ENCODE data around the gene ITGB3.

Gene ITGB3

GRCh38 chr17:47278561-47278960, 24.9 kb downstream of the ITGB3 start:
- no peak for FAIRE-seq

- FAIRE-seq: no peak
Measured at GRCh38 chr17:47279062-47279801, 25.6 kb downstream of the ITGB3 start.

- FAIRE-seq: no peak
Measured at GRCh38 chr17:47280072-47280811, 26.6 kb downstream of the ITGB3 start.

- no peak for FAIRE-seq
Measured at GRCh38 chr17:47281216-47281615, 27.6 kb downstream of the ITGB3 start.

- FAIRE-seq: no peak
Measured at GRCh38 chr17:47285003-47285402, 31.4 kb downstream of the ITGB3 start.

- FAIRE-seq: no peak
Measured at GRCh38 chr17:47286198-47286914, 32.7 kb downstream of the ITGB3 start.

- no peak for FAIRE-seq
Measured at GRCh38 chr17:47287068-47287467, 33.4 kb downstream of the ITGB3 start.

- no peak for FAIRE-seq
Measured at GRCh38 chr17:47287639-47288038, 34.0 kb downstream of the ITGB3 start.

- FAIRE-seq: no peak
Measured at GRCh38 chr17:47288531-47289116, 35.0 kb downstream of the ITGB3 start.

- no peak for FAIRE-seq
Measured at GRCh38 chr17:47289302-47289701, 35.7 kb downstream of the ITGB3 start.

GRCh38 chr17:47290870-47291241, 37.2 kb downstream of the ITGB3 start:
- FAIRE-seq: no peak

GRCh38 chr17:47291242-47291873, 37.7 kb downstream of the ITGB3 start:
- no peak for FAIRE-seq

- FAIRE-seq: no peak
Measured at GRCh38 chr17:47292206-47292605, 38.6 kb downstream of the ITGB3 start.

GRCh38 chr17:47295037-47295873, 41.6 kb downstream of the ITGB3 start:
- FAIRE-seq: no peak

- FAIRE-seq: no peak
Measured at GRCh38 chr17:47295874-47296255, 42.2 kb downstream of the ITGB3 start.

- FAIRE-seq: no peak
Measured at GRCh38 chr17:47297661-47298400, 44.2 kb downstream of the ITGB3 start.

GRCh38 chr17:47298712-47299111, 45.1 kb downstream of the ITGB3 start:
- no peak for FAIRE-seq

- no peak for FAIRE-seq
Measured at GRCh38 chr17:47299239-47299910, 45.7 kb downstream of the ITGB3 start.

- FAIRE-seq: no peak
Measured at GRCh38 chr17:47300718-47301117, 47.1 kb downstream of the ITGB3 start.

GRCh38 chr17:47301161-47301560, 47.5 kb downstream of the ITGB3 start:
- no peak for FAIRE-seq

GRCh38 chr17:47301831-47302230, 48.2 kb downstream of the ITGB3 start:
- no peak for FAIRE-seq

All from TTC549 (cell line).